H1 (cell line): Measurements from ENCODE around the gene OR2T33. TPM values are rescaled to one million over a fixed set of nuclear protein-coding genes. Genes with fewer than 3 reads are reported as not detected.

Experiments
- CTCF ChIA-PET: fragments of 300-600 bp; sonication (Branson Sonifier 250); formaldehyde crosslinking; loops from one replicate; lab custom pipeline; 2021; ENCODE audit not compliant: partially characterized antibody; lab: Charles Lee
- POLR2A ChIA-PET: fragments of 300-600 bp; sonication (Branson Sonifier 250); formaldehyde crosslinking; loops from one replicate; lab custom pipeline; 2021; ENCODE audit warnings: inconsistent platforms; ENCODE audit not compliant: partially characterized antibody; lab: Charles Lee
- DNase-seq, 2 experiments: peaks; one replicate each; pipeline versions ENCODE4 v3.0.0 to v3.0.0-alpha.2; 2010 to 2022; ENCODE audit warnings: low spot score in 2 of 2, low read depth in 1 of 2, mixed read lengths in 1 of 2
- FAIRE-seq: peaks from 2 replicates; lab custom pipeline; 2011; peaks lifted over from hg19 to GRCh38; lab: Jason Lieb, UNC
- H2AFZ ChIP-seq: 2 replicates; pipeline ENCODE4 v1.8.1; 2012; ENCODE audit warnings: low read length, inconsistent platforms
- H2AK5ac ChIP-seq: 2 replicates; pipeline ENCODE4 v1.6.1; 2013; ENCODE audit warnings: low read depth, low read length
- H2BK120ac ChIP-seq: replicated peaks from 2 replicates; pipeline ENCODE3; 2013; ENCODE audit warnings: low read depth, low read length, inconsistent platforms
- H2BK12ac ChIP-seq: 2 replicates; pipeline ENCODE4 v1.6.1; 2013; ENCODE audit warnings: low read depth, low read length
- H2BK15ac ChIP-seq: 2 replicates; pipeline ENCODE4 v1.6.1; 2013; ENCODE audit warnings: low read length
- H2BK20ac ChIP-seq: 2 replicates; pipeline ENCODE4 v1.6.1; 2013; ENCODE audit warnings: low read length
- H2BK5ac ChIP-seq: 2 replicates; pipeline ENCODE4 v1.6.1; 2013; ENCODE audit warnings: low read depth, low read length
- H3K14ac ChIP-seq: 2 replicates; pipeline ENCODE4 v1.6.1; 2013; ENCODE audit warnings: inconsistent platforms; ENCODE audit not compliant: insufficient read length
- H3K18ac ChIP-seq: 2 replicates; pipeline ENCODE4 v1.6.1; 2013; ENCODE audit warnings: low read length; ENCODE audit errors: extremely low read depth
- H3K23ac ChIP-seq: 2 replicates; pipeline ENCODE4 v1.6.1; 2013; ENCODE audit warnings: inconsistent platforms; ENCODE audit not compliant: insufficient read length
- H3K23me2 ChIP-seq: 2 replicates; pipeline ENCODE4 v1.6.1; 2013; ENCODE audit warnings: low read depth, low read length
- H3K27ac ChIP-seq: 2 replicates; pipeline ENCODE4 v1.6.1; 2011; ENCODE audit warnings: low read depth, low read length, inconsistent platforms
- H3K27me3 ChIP-seq, 4 experiments: replicated peaks in 1 of 4; 1 replicate in 1 of 4; 2 replicates in 3 of 4; pipeline versions ENCODE4 v1.6.1 to v1.8.1; 2011 to 2013; ENCODE audit warnings: low read length in 3 of 4, mild to moderate bottlenecking in 3 of 4, inconsistent platforms in 2 of 4, mixed read lengths in 2 of 4, moderate library complexity in 1 of 4; ENCODE audit not compliant: control insufficient read depth in 3 of 4, insufficient read depth in 3 of 4; ENCODE audit errors: extremely low read depth in 1 of 4
- H3K36me3 ChIP-seq, 4 experiments: 2 replicates each; pipeline versions ENCODE4 v1.6.1 to v1.8.1; 2011 to 2013; ENCODE audit warnings: mild to moderate bottlenecking in 4 of 4, low read length in 3 of 4, moderate library complexity in 2 of 4, control low read depth in 1 of 4, inconsistent platforms in 1 of 4; ENCODE audit not compliant: insufficient read depth in 4 of 4, control insufficient read depth in 2 of 4
- H3K4ac ChIP-seq: replicated peaks from 2 replicates; pipeline ENCODE3; 2013; ENCODE audit warnings: low read length, low read depth, mixed read lengths, inconsistent platforms; ENCODE audit not compliant: insufficient read length
- H3K4me1 ChIP-seq, 4 experiments: replicated peaks in 1 of 4; 1 replicate in 1 of 4; 2 replicates in 3 of 4; pipeline versions ENCODE4 v1.6.1 to v1.8.1; 2011 to 2013; ENCODE audit warnings: low read length in 3 of 4, inconsistent platforms in 2 of 4, mixed read lengths in 1 of 4; ENCODE audit not compliant: insufficient read depth in 4 of 4, control insufficient read depth in 3 of 4
- H3K4me2 ChIP-seq, 2 experiments: 2 replicates each; pipeline versions ENCODE4 v1.6.1 to v1.8.1; 2011 to 2013; ENCODE audit warnings: low read depth in 2 of 2, low read length in 2 of 2, control low read depth in 1 of 2, inconsistent platforms in 1 of 2, mild to moderate bottlenecking in 1 of 2; ENCODE audit not compliant: insufficient read depth in 1 of 2
- H3K4me3 ChIP-seq, 4 experiments: fragments of 200-600, 300-600 bp in 1 of 4; sonication (generic), shearing (Covaris generic), sonication (Bioruptor Twin) in 1 of 4; 2 replicates each; pipeline versions ENCODE4 v1.5.1 to v1.8.1; 2011 to 2016; ENCODE audit warnings: low read length in 4 of 4, low read depth in 3 of 4, control low read depth in 2 of 4, inconsistent platforms in 2 of 4, mild to moderate bottlenecking in 2 of 4, mixed read lengths in 1 of 4, moderate library complexity in 1 of 4; ENCODE audit not compliant: insufficient read depth in 2 of 4; ENCODE audit errors: extremely low read depth in 1 of 4
- H3K56ac ChIP-seq: replicated peaks from 2 replicates; pipeline ENCODE3; 2013; ENCODE audit warnings: low read depth, mild to moderate bottlenecking, mixed read lengths, low read length, inconsistent platforms; ENCODE audit not compliant: insufficient read length
- H3K79me1 ChIP-seq: 2 replicates; pipeline ENCODE4 v1.6.1; 2013; ENCODE audit warnings: low read depth, low read length, control low read depth
- H3K79me2 ChIP-seq, 2 experiments: 2 replicates each; pipeline versions ENCODE4 v1.6.1 to v1.8.1; 2012 to 2013; ENCODE audit warnings: low read length in 2 of 2, mild to moderate bottlenecking in 2 of 2, inconsistent platforms in 1 of 2; ENCODE audit not compliant: insufficient read depth in 2 of 2, control insufficient read depth in 1 of 2
- H3K9ac ChIP-seq, 4 experiments: replicated peaks in 1 of 4; 1 replicate in 1 of 4; 2 replicates in 3 of 4; pipeline versions ENCODE4 v1.6.1 to v1.8.1; 2011 to 2013; ENCODE audit warnings: low read depth in 3 of 4, low read length in 3 of 4, control low read depth in 2 of 4, mild to moderate bottlenecking in 2 of 4, moderate library complexity in 2 of 4, inconsistent platforms in 1 of 4; ENCODE audit errors: extremely low read depth in 1 of 4
- H3K9me3 ChIP-seq, 2 experiments: 2 replicates each; pipeline versions ENCODE4 v1.6.1 to v1.8.1; 2012 to 2013; ENCODE audit warnings: mild to moderate bottlenecking in 2 of 2, moderate library complexity in 2 of 2, control low read depth in 1 of 2, inconsistent platforms in 1 of 2, low read depth in 1 of 2, low read length in 1 of 2, mixed read lengths in 1 of 2; ENCODE audit not compliant: insufficient read depth in 2 of 2
- H4K20me1 ChIP-seq, 2 experiments: replicated peaks in 1 of 2; 2 replicates each; pipeline versions ENCODE3 to v1.8.1; 2011 to 2013; ENCODE audit warnings: inconsistent platforms in 2 of 2, low read length in 2 of 2, mild to moderate bottlenecking in 1 of 2; ENCODE audit not compliant: insufficient read depth in 2 of 2, control insufficient read depth in 1 of 2
- H4K5ac ChIP-seq: 2 replicates; pipeline ENCODE4 v1.6.1; 2013; ENCODE audit warnings: low read length, low read depth, mixed read lengths, inconsistent platforms; ENCODE audit not compliant: insufficient read length
- H4K8ac ChIP-seq: 2 replicates; pipeline ENCODE4 v1.8.0; 2013; ENCODE audit warnings: mild to moderate bottlenecking, moderate library complexity, low read length, inconsistent platforms; ENCODE audit not compliant: insufficient read depth; ENCODE audit errors: extremely low read depth
- H4K91ac ChIP-seq: replicated peaks from 2 replicates; pipeline ENCODE3; 2013; ENCODE audit warnings: low read length, mixed read lengths, inconsistent platforms; ENCODE audit not compliant: insufficient read length
- CEBPB ChIP-seq: IDR thresholded peaks from 2 replicates; pipeline ENCODE4 v1.6.1; 2012; ENCODE audit warnings: low read depth, low read length
- CTBP2 ChIP-seq: IDR thresholded peaks from 2 replicates; pipeline ENCODE4 v1.7.0; 2011; ENCODE audit warnings: borderline replicate concordance, mild to moderate bottlenecking, moderate library complexity, mixed read lengths, low read length; ENCODE audit not compliant: insufficient read depth, insufficient read length
- EGR1 ChIP-seq: IDR thresholded peaks from 2 replicates; pipeline ENCODE4 v1.6.1; 2011; ENCODE audit warnings: low read depth, low read length, borderline replicate concordance
- NANOG ChIP-seq: IDR thresholded peaks from 2 replicates; pipeline ENCODE4 v1.6.1; 2011; ENCODE audit warnings: low read length, low read depth, mild to moderate bottlenecking, inconsistent platforms; ENCODE audit not compliant: insufficient read depth, poor library complexity, severe bottlenecking
- POLR2AphosphoS5 ChIP-seq: IDR thresholded peaks from 2 replicates; pipeline ENCODE4 v1.6.1; 2011; ENCODE audit warnings: low read depth, low read length
- POU5F1 ChIP-seq: IDR thresholded peaks from 2 replicates; pipeline ENCODE4 v1.6.1; 2011; ENCODE audit warnings: low read depth, mild to moderate bottlenecking, low read length, moderate library complexity
- RXRA ChIP-seq: IDR thresholded peaks from 2 replicates; pipeline ENCODE4 v1.6.1; 2011; ENCODE audit warnings: low read depth, mild to moderate bottlenecking, low read length, moderate library complexity; ENCODE audit not compliant: insufficient read depth
- SIN3A ChIP-seq, 2 experiments: IDR thresholded peaks in 1 of 2; conservative IDR thresholded peaks in 1 of 2; 2 replicates each; pipeline ENCODE4 v1.6.1; 2011 to 2012; ENCODE audit warnings: low read length in 2 of 2, improper control_type of control experiment in 1 of 2, low read depth in 1 of 2, mild to moderate bottlenecking in 1 of 2
- SRF ChIP-seq: IDR thresholded peaks from 2 replicates; pipeline ENCODE4 v1.6.1; 2011; ENCODE audit warnings: mild to moderate bottlenecking, low read depth, low read length, moderate library complexity
- SUZ12 ChIP-seq: fragments of 200-600 bp; sonication (generic); IDR thresholded peaks from 2 replicates; pipeline ENCODE4 v1.6.1; 2012; ENCODE audit warnings: mild to moderate bottlenecking, inconsistent platforms, low read length, moderate library complexity, mixed read lengths
- ZNF274 ChIP-seq: IDR thresholded peaks from 2 replicates; pipeline ENCODE4 v1.7.0; 2012; ENCODE audit warnings: low read length, borderline replicate concordance; ENCODE audit errors: extremely low read depth
- WGBS, 2 experiments: shearing (Covaris generic) in 1 of 2; methylation state at CpG; one replicate each; pipeline versions ENCODE4 v1.1.6 to v1.1.7; 2013 to 2015; ENCODE audit warnings: low lambda C conversion rate in 2 of 2, mixed read lengths in 2 of 2, inconsistent platforms in 1 of 2, low coverage in 1 of 2, missing lambda C conversion rate in 1 of 2; ENCODE audit not compliant: insufficient replicate concordance in 2 of 2, insufficient coverage in 1 of 2, insufficient read length in 1 of 2; ENCODE audit errors: extremely low coverage in 1 of 2, missing lambda C conversion rate in 1 of 2; 5-methylcytosine and 5-hydroxymethylcytosine counted together
- polyA plus RNA-seq, 7 experiments: library from polyadenylated mRNA; depleted of rRNA in 3 of 7; stranded (reverse) in 5 of 7; unstranded in 2 of 7; fragments of >200 nt in 5 of 7; fragments of 200-250 nt in 2 of 7; gene quantifications; 1 replicate in 5 of 7; 2 replicates in 1 of 7; 4 replicates in 1 of 7; pipeline versions ENCODE4 v1.2.1 to v1.2.3, GENCODE V29; 2011 to 2013; ENCODE audit warnings: missing spikeins in 2 of 7, mixed read lengths in 2 of 7
- total RNA-seq: library from RNA; stranded (reverse); fragmentation: NEBNext Ultra II Directional; extraction: Animal tissue kit (Norgen Biotek cat#: 25700); gene quantifications from 2 replicates; pipeline ENCODE4 v1.2.1, GENCODE V29; 2021
- TF ChIP-seq, protein P1 (sequence below): IDR thresholded peaks from 2 replicates; pipeline ENCODE4 v1.6.1; 2012; ENCODE audit warnings: inconsistent platforms

The OR2T33 gene
- total and polyA plus RNA-seq, 2 of the 8 experiments (the other 6 are each of a cell fraction or from before 2014, with no cell fraction given) = not detected

DNA sequence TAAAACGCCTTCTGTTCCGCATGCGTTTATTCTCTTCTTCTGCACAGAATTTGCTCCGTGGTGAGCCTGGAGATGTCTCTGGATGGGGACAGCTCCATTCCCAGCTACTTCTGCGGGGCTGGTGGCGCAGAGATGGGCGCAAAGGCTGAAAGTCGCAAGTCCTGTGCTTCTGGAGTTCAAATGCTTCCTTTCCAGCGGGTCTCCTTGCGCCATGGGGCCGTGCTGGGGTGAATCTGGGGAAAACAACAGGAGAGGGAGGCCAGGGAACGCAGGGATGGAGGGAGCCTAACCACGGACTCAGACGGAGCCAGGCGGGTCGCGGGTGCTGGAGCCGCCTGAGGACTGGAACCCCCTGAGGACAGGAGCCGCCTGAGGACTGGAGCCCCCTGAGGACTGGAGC is 28.3 kb upstream of the OR2T33 start:
- DNase-seq (no peak), FAIRE-seq (no peak)
- TF ChIP-seq CEBPB (no peak), EGR1 (no peak), SIN3A (conservative IDR thresholded peaks at IDR 0.05 in 1 of 2, IDR thresholded peaks at IDR 0.05 in 1 of 2; ENCODE audit: low read depth in 1 of 2, low read length in 2 of 2) (no peak), CTBP2 (no peak), NANOG (no peak), SUZ12 (no peak), RXRA (no peak), ZNF274 (no peak), POLR2AphosphoS5 (no peak), SRF (no peak), POU5F1 (no peak)
- TF ChIP-seq, protein P1, sequence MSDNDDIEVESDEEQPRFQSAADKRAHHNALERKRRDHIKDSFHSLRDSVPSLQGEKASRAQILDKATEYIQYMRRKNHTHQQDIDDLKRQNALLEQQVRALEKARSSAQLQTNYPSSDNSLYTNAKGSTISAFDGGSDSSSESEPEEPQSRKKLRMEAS = no peak

More for the DNA sequence above, 28.3 kb upstream of the OR2T33 start:
- no peak overlapping the region for H2BK20ac ChIP-seq
- H2BK12ac ChIP-seq = no peak overlapping the region
- no peak overlapping the region for H4K8ac ChIP-seq
- H3K36me3 ChIP-seq = no peaks in the 10 kb centered on the region
- no peak overlapping the region for H4K5ac ChIP-seq
- no peak overlapping the region for H3K14ac ChIP-seq
- H3K27ac ChIP-seq = no peak overlapping the region
- no peak overlapping the region for H3K4me3 ChIP-seq
- H2AK5ac ChIP-seq = no peak overlapping the region
- no peaks in the 10 kb centered on the region for H3K27me3 ChIP-seq
- no peak overlapping the region for H4K91ac ChIP-seq
- H3K9me3 ChIP-seq = peaks cover 41 to 49% of the 10 kb centered on the region in 2 experiments
- ChIA-PET CTCF (no interaction called here), POLR2A (no interaction called here)
- no peak overlapping the region for H3K56ac ChIP-seq
- H3K9ac ChIP-seq = no peak overlapping the region
- H3K4me1 ChIP-seq = no peaks in the 10 kb centered on the region
- 81% methylated on average over 17 of the region's 19 CpGs; no CpG with 5 or more reads in 1 of the 2 experiments for WGBS, 2 experiments
- H3K79me2 ChIP-seq = no peaks in the 10 kb centered on the region
- H2BK15ac ChIP-seq = no peak overlapping the region
- H3K79me1 ChIP-seq = no peaks in the 10 kb centered on the region
- no peak overlapping the region for H3K18ac ChIP-seq
- H4K20me1 ChIP-seq = no peaks in the 10 kb centered on the region
- no peak overlapping the region for H2BK5ac ChIP-seq
- no peak overlapping the region for H2AFZ ChIP-seq
- no peak overlapping the region for H3K23ac ChIP-seq
- H2BK120ac ChIP-seq = no peak overlapping the region
- no peak overlapping the region for H3K4ac ChIP-seq
- H3K23me2 ChIP-seq = no peaks in the 10 kb centered on the region
- no peak overlapping the region for H3K4me2 ChIP-seq
